Smooth muscle cell (in vitro differentiated cells): ENCODE results near the gene TAF4. TPM values are rescaled to one million over a fixed set of nuclear protein-coding genes. Genes with fewer than 3 reads are reported as not detected.

Source experiments
- DNase-seq: peaks from one replicate; lab custom pipeline; 2025; ENCODE audit not compliant: unreplicated experiment; lab: John Stamatoyannopoulos, UW
- H2AFZ ChIP-seq: fragments of 200-600 bp; sonication (generic); 2 replicates; pipeline ENCODE4 v1.6.0; 2016; ENCODE audit warnings: antibody characterized with exemption, low read depth, mild to moderate bottlenecking
- H3F3A ChIP-seq: fragments of 200-600 bp; sonication (generic); 2 replicates; pipeline ENCODE4 v1.6.0; 2017; ENCODE audit warnings: antibody characterized with exemption, low read depth
- H3K27ac ChIP-seq: fragments of 200-600 bp; sonication (generic); 2 replicates; pipeline ENCODE4 v1.5.1; 2016; ENCODE audit warnings: low read depth, mild to moderate bottlenecking
- H3K27me3 ChIP-seq: fragments of 200-600 bp; sonication (generic); 2 replicates; pipeline ENCODE4 v1.6.1; 2016; ENCODE audit warnings: low read depth, mild to moderate bottlenecking
- H3K36me3 ChIP-seq: fragments of 200-600 bp; sonication (generic); 2 replicates; pipeline ENCODE4 v1.5.1; 2016; ENCODE audit warnings: low read depth
- H3K4me1 ChIP-seq: fragments of 200-600 bp; sonication (generic); 2 replicates; pipeline ENCODE4 v1.5.1; 2016; ENCODE audit warnings: low read depth
- H3K4me2 ChIP-seq: fragments of 200-600 bp; sonication (generic); 2 replicates; pipeline ENCODE4 v1.6.0; 2016; ENCODE audit warnings: mild to moderate bottlenecking
- H3K4me3 ChIP-seq: fragments of 200-600 bp; sonication (generic); 2 replicates; pipeline ENCODE4 v1.5.1; 2016; ENCODE audit warnings: mild to moderate bottlenecking
- H3K79me2 ChIP-seq: fragments of 200-600 bp; sonication (generic); 2 replicates; pipeline ENCODE4 v1.6.0; 2016; ENCODE audit warnings: low read depth, mild to moderate bottlenecking
- H3K9ac ChIP-seq: fragments of 200-600 bp; sonication (generic); 2 replicates; pipeline ENCODE4 v1.6.0; 2016; ENCODE audit warnings: low read depth
- H3K9me3 ChIP-seq: fragments of 200-600 bp; sonication (generic); replicated peaks from 2 replicates; pipeline ENCODE4 v1.5.1; 2016; ENCODE audit warnings: low read depth
- H4K20me1 ChIP-seq: fragments of 200-600 bp; sonication (generic); 2 replicates; pipeline ENCODE4 v1.6.0; 2016; ENCODE audit warnings: low read depth
- CTCF ChIP-seq: fragments of 200-600 bp; sonication (generic); IDR thresholded peaks from 2 replicates; pipeline ENCODE4 v1.5.1; 2017; ENCODE audit warnings: borderline replicate concordance, mild to moderate bottlenecking, antibody characterized with exemption; ENCODE audit not compliant: insufficient read depth, poor library complexity, severe bottlenecking
- WGBS: methylation state at CpG from one replicate; pipeline ENCODE4 v1.1.7; 2016; ENCODE audit warnings: low lambda C conversion rate; 5-methylcytosine and 5-hydroxymethylcytosine counted together
- polyA plus RNA-seq: library from polyadenylated mRNA; unstranded; fragments of >200 nt; fragmentation: Nextera tagmentation; extraction: Ambion mirVana; gene quantifications from 2 replicates; pipeline ENCODE4 v1.2.1, GENCODE V29; 2016
- total RNA-seq: library from RNA; depleted of rRNA; stranded (reverse); fragments of >200 nt; gene quantifications from 2 replicates; pipeline ENCODE4 v1.2.3, GENCODE V29; 2014

TAF4 gene
- total and polyA plus RNA-seq, 2 experiments from 2014 or later: 0.67 to 8.5 TPM

GRCh38 chr20:61955668-61956395, 109.8 kb downstream of the TAF4 start:
- no peaks in the 10 kb centered on the region for H3K27me3 ChIP-seq
- no peak overlapping the region for H3K27ac ChIP-seq
- 87% methylated on average over 6 of the region's 6 CpGs for WGBS
- no peak for DNase-seq
- no peak overlapping the region for H3K4me2 ChIP-seq
- no peaks in the 10 kb centered on the region for H3K9me3 ChIP-seq
- no peaks in the 10 kb centered on the region for H3K36me3 ChIP-seq
- H3K4me3 ChIP-seq: no peak overlapping the region
- H3F3A ChIP-seq: no peaks in the 10 kb centered on the region
- H4K20me1 ChIP-seq: no peaks in the 10 kb centered on the region
- no peaks in the 10 kb centered on the region for H3K79me2 ChIP-seq
- TF ChIP-seq CTCF: no peak
- no peak overlapping the region for H3K9ac ChIP-seq
- H2AFZ ChIP-seq: no peak overlapping the region
- H3K4me1 ChIP-seq: no peaks in the 10 kb centered on the region

DNA sequence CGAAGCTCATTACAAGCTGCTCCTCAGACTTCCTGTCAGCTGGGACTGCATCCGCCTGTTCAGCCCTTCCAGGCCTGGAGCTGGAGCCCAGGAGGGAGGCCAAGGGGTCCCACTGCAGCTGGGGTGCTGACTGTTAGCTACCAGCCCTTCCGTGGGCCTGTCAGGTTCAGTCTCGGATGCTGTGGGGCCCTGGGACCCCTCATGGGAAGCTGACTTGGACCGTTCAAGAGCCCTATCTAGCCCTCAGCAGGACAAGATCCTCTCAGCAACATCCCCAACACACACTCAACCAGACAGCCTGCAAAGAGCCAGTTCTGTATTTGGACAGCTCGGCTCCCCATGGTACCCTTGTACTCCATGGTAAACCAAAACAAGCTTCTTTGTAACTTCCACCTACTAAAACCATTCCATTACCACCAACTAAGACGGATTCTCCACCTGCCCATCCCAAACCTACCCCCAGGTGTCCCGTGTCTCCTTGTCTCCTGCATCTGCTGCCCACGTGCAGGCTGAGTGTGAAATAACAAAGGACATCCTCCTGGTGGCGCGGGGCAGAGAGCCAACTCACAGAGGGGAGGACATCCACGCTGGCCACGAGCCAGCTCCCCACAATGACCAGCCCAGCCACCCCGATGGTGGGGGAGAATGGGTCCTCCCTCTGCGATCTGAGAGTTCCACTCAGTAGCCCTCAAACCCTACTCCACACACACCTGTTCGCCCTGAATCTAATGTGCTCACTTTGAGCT, 111.2 kb downstream of the TAF4 start:
- Histone ChIP-seq H3K9me3 (no peaks in the 10 kb centered on the region), H3K4me1 (no peaks in the 10 kb centered on the region), H2AFZ (no peak overlapping the region), H3F3A (no peaks in the 10 kb centered on the region), H3K27me3 (no peaks in the 10 kb centered on the region), H3K9ac (no peak overlapping the region), H3K4me3 (no peak overlapping the region), H3K79me2 (no peaks in the 10 kb centered on the region), H3K27ac (no peak overlapping the region), H4K20me1 (no peaks in the 10 kb centered on the region), H3K4me2 (no peak overlapping the region), H3K36me3 (no peaks in the 10 kb centered on the region)
- 80% methylated on average over 16 of the region's 16 CpGs for WGBS
- no peak for DNase-seq
- no peak for TF ChIP-seq CTCF

GRCh38 chr20:61953037-61954021, 112.4 kb downstream of the TAF4 start:
- Histone ChIP-seq H3K79me2 (no peaks in the 10 kb centered on the region), H2AFZ (no peak overlapping the region), H3K4me2 (no peak overlapping the region), H3K36me3 (no peaks in the 10 kb centered on the region), H3K4me1 (no peaks in the 10 kb centered on the region), H3K27ac (no peak overlapping the region), H3K27me3 (no peaks in the 10 kb centered on the region), H3K9ac (no peak overlapping the region), H4K20me1 (no peaks in the 10 kb centered on the region), H3K9me3 (no peaks in the 10 kb centered on the region), H3F3A (no peaks in the 10 kb centered on the region), H3K4me3 (no peak overlapping the region)
- no peak for DNase-seq
- WGBS: 91% methylated on average over 20 of the region's 20 CpGs
- no peak for TF ChIP-seq CTCF
